ENCODE measurements around the gene PDGFD. TPM values are rescaled to one million over a fixed set of nuclear protein-coding genes. Genes with fewer than 3 reads are reported as not detected.

Gene PDGFD
- polyA plus RNA-seq, 10 donors: 22.2 to 54.9 (median 25.8) TPM

- peak in 1 of 3 donors; percentile 42 for DNase-seq
Observed at GRCh38 chr11:104148074-104148473, 15.9 kb downstream of the PDGFD start.

- DNase-seq: no peak
Observed at GRCh38 chr11:104146943-104147342, 17.0 kb downstream of the PDGFD start.

GRCh38 chr11:104146421-104146820 is 17.5 kb downstream of the PDGFD start:
- DNase-seq: no peak

- DNase-seq: no peak
Observed at GRCh38 chr11:104145062-104145461, 18.9 kb downstream of the PDGFD start.

GRCh38 chr11:104142698-104143097 is 21.2 kb downstream of the PDGFD start:
- DNase-seq: no peak

- DNase-seq: no peak
Observed at GRCh38 chr11:104136861-104137260, 27.1 kb downstream of the PDGFD start.

- no peak for DNase-seq
Observed at GRCh38 chr11:104134745-104135144, 29.2 kb downstream of the PDGFD start.

GRCh38 chr11:104130161-104130560 is 33.8 kb downstream of the PDGFD start:
- no peak for DNase-seq

- DNase-seq: no peak
Observed at GRCh38 chr11:104129145-104129544, 34.8 kb downstream of the PDGFD start.

- peak in 1 of 3 donors; percentile 38 for DNase-seq
Observed at GRCh38 chr11:104127828-104128227, 36.1 kb downstream of the PDGFD start.

- no peak for DNase-seq
Observed at GRCh38 chr11:104126464-104126863, 37.5 kb downstream of the PDGFD start.

GRCh38 chr11:104124979-104125378 is 39.0 kb downstream of the PDGFD start:
- no peak for DNase-seq

- DNase-seq: peak in 1 of 3 donors; percentile 40
Observed at GRCh38 chr11:104122836-104123235, 41.1 kb downstream of the PDGFD start.

- DNase-seq: no peak
Observed at GRCh38 chr11:104122011-104122635, 41.8 kb downstream of the PDGFD start.

GRCh38 chr11:104120493-104121137 is 43.3 kb downstream of the PDGFD start:
- DNase-seq: peak in 1 of 3 donors; percentile 29

GRCh38 chr11:104118105-104118744 is 45.7 kb downstream of the PDGFD start:
- DNase-seq: no peak

- no peak for DNase-seq
Observed at GRCh38 chr11:104113541-104113940, 50.4 kb downstream of the PDGFD start.

- peak in 2 of 3 donors; percentile 41 to 71 for DNase-seq
Observed at GRCh38 chr11:104106136-104106754, 57.7 kb downstream of the PDGFD start.

GRCh38 chr11:104105155-104105554 is 58.8 kb downstream of the PDGFD start:
- DNase-seq: no peak

- DNase-seq: no peak
Observed at GRCh38 chr11:104104664-104105063, 59.3 kb downstream of the PDGFD start.

GRCh38 chr11:104104201-104104600 is 59.7 kb downstream of the PDGFD start:
- no peak for DNase-seq

GRCh38 chr11:104098555-104098954 is 65.4 kb downstream of the PDGFD start:
- DNase-seq: no peak

GRCh38 chr11:104098132-104098531 is 65.8 kb downstream of the PDGFD start:
- no peak for DNase-seq

Measured in muscle of back (tissue), 11 donors.